HepG2 (cell line): Measurements from ENCODE around the gene PEAK3. TPM values are rescaled to one million over a fixed set of nuclear protein-coding genes. Genes with fewer than 3 reads are reported as not detected.
A peak's percentile ranks its signal among the peaks of the same experiment; 100 is the strongest.

ENCODE experiments used
- ATAC-seq: fragments of 200-7000 bp; cut with Tn5 transposase; 3 replicates; pipeline ENCODE4 v1.9.1; 2020; ENCODE audit warnings: mild to moderate bottlenecking, moderate library complexity
- BruUV-seq: library from RNA; stranded (reverse); fragments of 400-500 nt; replicated peaks from 2 replicates; lab custom pipeline; 2021; lab: Mats Ljungman, UMichigan
- CTCF ChIA-PET: fragments of 300-600 bp; formaldehyde crosslinking; extraction: SDS; loops from one replicate; lab custom pipeline; 2021; ENCODE audit warnings: low total read pairs, inconsistent platforms, low intra/inter-chr PET ratio; lab: Yijun Ruan, JAX
- POLR2A ChIA-PET: fragments of 350-600 bp; sonication (Branson Sonifier 250); formaldehyde crosslinking; loops from one replicate; lab custom pipeline; 2020; ENCODE audit warnings: antibody characterized with exemption, inconsistent platforms; lab: Yijun Ruan, JAX
- DNase-seq: peaks from one replicate; pipeline ENCODE4 v3.0.0-alpha.2; 2015; ENCODE audit warnings: low spot score
- FAIRE-seq: peaks from 3 replicates; lab custom pipeline; 2011; peaks lifted over from hg19 to GRCh38; lab: Jason Lieb, UNC
- H2AFZ ChIP-seq: one replicate; pipeline ENCODE4 v1.6.1; 2011; ENCODE audit warnings: low read length, inconsistent platforms
- H3K27ac ChIP-seq: fragments of 300-600 bp; 3 replicates; pipeline ENCODE4 v1.8.0; 2011; ENCODE audit warnings: mixed run types, mild to moderate bottlenecking, mixed read lengths, low read length, inconsistent platforms; ENCODE audit not compliant: insufficient read depth; ENCODE audit errors: extremely low read length
- H3K27me3 ChIP-seq, 2 experiments: fragments of 200-600 bp in 1 of 2; 2 replicates in 1 of 2; 3 replicates in 1 of 2; pipeline versions ENCODE4 v1.6.0 to v1.8.0; 2011; ENCODE audit warnings: low read length in 2 of 2, mild to moderate bottlenecking in 2 of 2, moderate library complexity in 2 of 2, inconsistent platforms in 1 of 2; ENCODE audit not compliant: insufficient read depth in 2 of 2, control insufficient read depth in 1 of 2
- H3K36me3 ChIP-seq, 2 experiments: fragments of 200-600 bp in 1 of 2; replicated peaks in 1 of 2; 2 replicates in 1 of 2; 3 replicates in 1 of 2; pipeline versions ENCODE4 v1.5.1 to v1.8.0; 2011; ENCODE audit warnings: low read length in 2 of 2, inconsistent platforms in 1 of 2; ENCODE audit not compliant: insufficient read depth in 2 of 2, control insufficient read depth in 1 of 2
- H3K4me1 ChIP-seq: 2 replicates; pipeline ENCODE4 v1.5.1; 2012; ENCODE audit warnings: low read length, inconsistent platforms; ENCODE audit not compliant: insufficient read depth
- H3K4me2 ChIP-seq: 2 replicates; pipeline ENCODE4 v1.6.0; 2011; ENCODE audit warnings: low read depth, low read length, inconsistent platforms
- H3K4me3 ChIP-seq, 3 experiments: fragments of 200-600 bp in 1 of 3; sonication (generic), shearing (Covaris generic) in 1 of 3; replicated peaks in 1 of 3; 2 replicates each; pipeline ENCODE4 v1.5.1; 2011 to 2016; ENCODE audit warnings: low read length in 3 of 3, inconsistent platforms in 2 of 3, low read depth in 2 of 3, mild to moderate bottlenecking in 2 of 3, control low read depth in 1 of 3, mixed read lengths in 1 of 3; ENCODE audit not compliant: insufficient read depth in 1 of 3
- H3K79me2 ChIP-seq: one replicate; pipeline ENCODE4 v1.6.1; 2011; ENCODE audit warnings: low read length, inconsistent platforms; ENCODE audit not compliant: insufficient read depth
- H3K9ac ChIP-seq: 2 replicates; pipeline ENCODE4 v1.6.0; 2011; ENCODE audit warnings: mild to moderate bottlenecking, low read depth, low read length, inconsistent platforms; ENCODE audit not compliant: insufficient read depth
- H3K9me3 ChIP-seq: 2 replicates; pipeline ENCODE4 v1.5.1; 2012; ENCODE audit warnings: mild to moderate bottlenecking, low read length
- H4K20me1 ChIP-seq: 2 replicates; pipeline ENCODE4 v1.6.0; 2011; ENCODE audit warnings: inconsistent platforms, mild to moderate bottlenecking, low read length, moderate library complexity; ENCODE audit not compliant: insufficient read depth
- MLLT10 ChIP-seq: sonication (generic); formaldehyde crosslinking; IDR thresholded peaks from 2 replicates; pipeline ENCODE4 v1.4.0; 2020; ENCODE audit warnings: missing genetic modification reagents
- NFKB2 ChIP-seq: sonication (generic); formaldehyde crosslinking; IDR thresholded peaks from 2 replicates; pipeline ENCODE4 v1.4.0; 2020; ENCODE audit warnings: missing genetic modification reagents, borderline replicate concordance
- ZFP1 ChIP-seq: IDR thresholded peaks from 2 replicates; pipeline ENCODE4 v1.6.1; 2016
- ZMYM3 ChIP-seq: sonication (generic); formaldehyde crosslinking; IDR thresholded peaks from 2 replicates; pipeline ENCODE4 v1.5.1; 2020; ENCODE audit warnings: mild to moderate bottlenecking, missing genetic modification reagents
- ZNF768 ChIP-seq: sonication (generic); formaldehyde crosslinking; IDR thresholded peaks from 2 replicates; pipeline ENCODE4 v1.4.0; 2020; ENCODE audit warnings: missing genetic modification reagents
- WGBS: methylation state at CpG from one replicate; pipeline ENCODE4 v1.1.6; 2017; ENCODE audit warnings: low lambda C conversion rate; 5-methylcytosine and 5-hydroxymethylcytosine counted together
- in situ Hi-C: cut with HindIII; loops from 2 replicates; pipeline ENCODE4 v1.10.0; 2017; ENCODE audit warnings: low pct_unique_long_range_greater_than_20kb; ENCODE audit not compliant: extremely low pct_ligation_motif_present
- intact Hi-C: fragments of 100-400 bp; cut with micrococcal nuclease; formaldehyde crosslinking; loops from one replicate; pipeline ENCODE4 v1.10.0; 2022; ENCODE audit not compliant: unreplicated experiment
- polyA plus RNA-seq, 8 experiments: library from polyadenylated mRNA; depleted of rRNA in 3 of 8; stranded (reverse) in 7 of 8; unstranded in 1 of 8; fragments of >200 nt; fragmentation: Illumina TruSeq in 4 of 8; extraction: Trizol in 4 of 8; gene quantifications; 2 replicates each; pipeline versions ENCODE4 v1.2.1 to v1.2.3, GENCODE V29; 2011 to 2016; ENCODE audit warnings: low read depth in 4 of 8, missing spikeins in 1 of 8, mixed read lengths in 1 of 8; ENCODE audit not compliant: insufficient read depth in 1 of 8
- total RNA-seq, 5 experiments: library from RNA; depleted of rRNA; stranded (reverse); fragments of >200 nt; fragmentation: Illumina TruSeq; extraction: Trizol; gene quantifications; 2 replicates each; pipeline ENCODE4 v1.2.3, GENCODE V29; 2016; ENCODE audit warnings: low read depth in 1 of 5
- TF ChIP-seq, protein P1 (sequence below): sonication (generic); formaldehyde crosslinking; IDR thresholded peaks from 2 replicates; pipeline ENCODE4 v1.4.0; 2020; ENCODE audit warnings: missing genetic modification reagents, borderline replicate concordance

The PEAK3 gene
- total and polyA plus RNA-seq, 2 of the 13 experiments (the other 11 are each of a cell fraction or from before 2014, with no cell fraction given) = not detected

DNA sequence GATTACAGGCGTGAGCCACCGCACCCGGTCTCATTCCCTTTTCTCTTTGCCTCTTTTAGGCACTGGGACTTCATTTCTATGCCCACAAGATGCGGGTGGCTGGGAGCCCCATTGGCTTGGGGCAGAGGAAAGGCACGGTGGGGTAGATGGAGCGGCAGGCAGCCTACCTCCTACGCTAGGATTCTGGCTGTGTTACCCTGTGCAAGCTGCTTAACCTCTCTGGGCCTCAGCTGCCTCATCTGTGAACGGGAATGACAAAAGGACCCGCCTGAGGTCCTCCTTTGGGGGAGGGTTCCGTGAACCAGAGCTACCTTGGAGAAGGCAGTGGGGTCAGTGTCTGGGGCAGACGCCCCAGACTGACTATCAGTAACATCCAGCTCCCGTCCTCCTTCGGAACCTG, 35.3 kb upstream of the PEAK3 start:
- no TSS peak for BruUV-seq
- no peak for FAIRE-seq
- Histone ChIP-seq H3K27me3 (peaks cover 4 to 5% of the 10 kb centered on the region in 2 experiments; a peak in 4 of 5 replicates), H3K4me2 (no peak overlapping the region), H3K79me2 (no peaks in the 10 kb centered on the region), H3K9ac (no peak overlapping the region), H2AFZ (no peak overlapping the region), H3K27ac (no peak overlapping the region), H3K9me3 (peaks cover 9% of the 10 kb centered on the region), H4K20me1 (no peaks in the 10 kb centered on the region), H3K4me3 (no peak overlapping the region), H3K36me3 (no peaks in the 10 kb centered on the region; a peak in 2 of 5 replicates), H3K4me1 (peaks cover 30% of the 10 kb centered on the region)
- CTCF ChIA-PET = no interaction called here
- intact Hi-C loops (loop anchor here (10.0 kb wide), 2 partner anchors 82 to 298 kb away; partner anchors contain the start of genes PLEKHJ1 and SF3A2), in situ Hi-C loops (loop anchor here (5.0 to 10.0 kb wide), 3 partner anchors 40 to 162 kb away; partner anchors contain the start of genes AP3D1, PLEKHJ1 and SF3A2)
- POLR2A ChIA-PET = interaction anchor here (1.1 to 2.6 kb wide), 3 partner anchors 11 to 82 kb away, joined by 3 to 11 read pairs (median 6); partner anchors contain the start of genes LSM7, PLEKHJ1 and SPPL2B
- TF ChIP-seq ZMYM3 (CRISPR knock-in tag) (peak; percentile 73), NFKB2 (no peak), ZNF768 (CRISPR knock-in tag) (peak; percentile 98), MLLT10 (no peak), ZFP1 (no peak)
- TF ChIP-seq, protein P1, sequence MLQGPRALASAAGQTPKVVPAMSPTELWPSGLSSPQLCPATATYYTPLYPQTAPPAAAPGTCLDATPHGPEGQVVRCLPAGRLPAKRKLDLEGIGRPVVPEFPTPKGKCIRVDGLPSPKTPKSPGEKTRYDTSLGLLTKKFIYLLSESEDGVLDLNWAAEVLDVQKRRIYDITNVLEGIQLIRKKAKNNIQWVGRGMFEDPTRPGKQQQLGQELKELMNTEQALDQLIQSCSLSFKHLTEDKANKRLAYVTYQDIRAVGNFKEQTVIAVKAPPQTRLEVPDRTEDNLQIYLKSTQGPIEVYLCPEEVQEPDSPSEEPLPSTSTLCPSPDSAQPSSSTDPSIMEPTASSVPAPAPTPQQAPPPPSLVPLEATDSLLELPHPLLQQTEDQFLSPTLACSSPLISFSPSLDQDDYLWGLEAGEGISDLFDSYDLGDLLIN (CRISPR knock-in tag) = no peak
- 58% methylated on average over 10 of the region's 13 CpGs for WGBS
- DNase-seq = no peak
- no peak for ATAC-seq
